HG03469 (cell line): ENCODE measurements around the gene NMRK1.

ENCODE experiments used
- ATAC-seq: cut with Tn5 transposase; IDR thresholded peaks from one replicate; pipeline ENCODE4 v1.9.1; 2021; ENCODE audit warnings: mild to moderate bottlenecking, moderate library complexity, moderate number of reproducible peaks; ENCODE audit not compliant: unreplicated experiment

The NMRK1 gene

GRCh38 chr9:75063556-75064305 is 24.2 kb downstream of the NMRK1 start:
- ATAC-seq: no peak

- no peak for ATAC-seq
Measured at GRCh38 chr9:75061169-75061568, 26.8 kb downstream of the NMRK1 start.

- no peak for ATAC-seq
Measured at GRCh38 chr9:75054368-75055001, 33.5 kb downstream of the NMRK1 start.

GRCh38 chr9:75053869-75054268 is 34.1 kb downstream of the NMRK1 start:
- ATAC-seq: peak; percentile 91

GRCh38 chr9:75051285-75051684 is 36.7 kb downstream of the NMRK1 start:
- no peak for ATAC-seq

GRCh38 chr9:75047506-75047905 is 40.4 kb downstream of the NMRK1 start:
- no peak for ATAC-seq

- no peak for ATAC-seq
Measured at GRCh38 chr9:75046725-75047345, 41.1 kb downstream of the NMRK1 start.

- no peak for ATAC-seq
Measured at GRCh38 chr9:75041041-75041440, 46.9 kb downstream of the NMRK1 start.

GRCh38 chr9:75039801-75040200 is 48.2 kb downstream of the NMRK1 start:
- ATAC-seq: no peak

- no peak for ATAC-seq
Measured at GRCh38 chr9:75039009-75039408, 48.9 kb downstream of the NMRK1 start.

- no peak for ATAC-seq
Measured at GRCh38 chr9:75036793-75037192, 51.2 kb downstream of the NMRK1 start.

GRCh38 chr9:75033791-75034473 is 54.0 kb downstream of the NMRK1 start:
- ATAC-seq: peak; percentile 63

- peak; percentile 14 for ATAC-seq
Measured at GRCh38 chr9:75027187-75028107, 60.5 kb downstream of the NMRK1 start.

- no peak for ATAC-seq
Measured at GRCh38 chr9:75023846-75024245, 64.1 kb downstream of the NMRK1 start.

- no peak for ATAC-seq
Measured at GRCh38 chr9:75019654-75020053, 68.3 kb downstream of the NMRK1 start.

- no peak for ATAC-seq
Measured at GRCh38 chr9:75019022-75019421, 68.9 kb downstream of the NMRK1 start.

- no peak for ATAC-seq
Measured at GRCh38 chr9:75017378-75017777, 70.6 kb downstream of the NMRK1 start.

- ATAC-seq: no peak
Measured at GRCh38 chr9:75013735-75014134, 74.2 kb downstream of the NMRK1 start.
